Coronary artery (tissue), 2 donors: Measurements from ENCODE around the gene VSNL1.

Experiments
- DNase-seq: peaks from one replicate; pipeline ENCODE4 v3.0.0-alpha.2; 2017; ENCODE audit warnings: low spot score
- H3K27ac ChIP-seq, 2 donors: fragments of 200-600 bp; sonication (generic); one replicate each; pipeline ENCODE4 v1.5.1; 2016 to 2019
- H3K4me3 ChIP-seq: fragments of 200-600 bp; sonication (generic); 2 replicates; pipeline ENCODE4 v1.5.1; 2016; ENCODE audit warnings: mild to moderate bottlenecking, moderate library complexity
- CTCF ChIP-seq: fragments of 200-600 bp; sonication (generic); IDR thresholded peaks from one replicate; pipeline ENCODE4 v1.5.1; 2019; ENCODE audit warnings: antibody characterized with exemption

Gene VSNL1

GRCh38 chr2:17608251-17608650 is 67.8 kb downstream of the VSNL1 start:
- no peak for TF ChIP-seq CTCF
- no peak for DNase-seq
- no peak overlapping the region for H3K4me3 ChIP-seq
- no peak overlapping the region for H3K27ac ChIP-seq

- H3K27ac ChIP-seq = no peak overlapping the region
- no peak overlapping the region for H3K4me3 ChIP-seq
- no peak for DNase-seq
- no peak for TF ChIP-seq CTCF
These were observed 70.0 kb downstream of the VSNL1 start for GRCh38 chr2:17610521-17610920.

- Histone ChIP-seq H3K27ac (no peak overlapping the region), H3K4me3 (no peak overlapping the region)
- DNase-seq = no peak
- no peak for TF ChIP-seq CTCF
These were observed 70.5 kb downstream of the VSNL1 start for GRCh38 chr2:17611036-17611435.

- no peak for DNase-seq
- TF ChIP-seq CTCF = no peak
- Histone ChIP-seq H3K4me3 (no peak overlapping the region), H3K27ac (no peak overlapping the region)
These were observed 73.9 kb downstream of the VSNL1 start for GRCh38 chr2:17614174-17614930.

- no peak for DNase-seq
These were observed 74.7 kb downstream of the VSNL1 start for GRCh38 chr2:17615147-17615546.

GRCh38 chr2:17615728-17616351 is 75.3 kb downstream of the VSNL1 start:
- no peak for TF ChIP-seq CTCF
- no peak overlapping the region for H3K4me3 ChIP-seq
- H3K27ac ChIP-seq = no peak overlapping the region
- no peak for DNase-seq

More at GRCh38 chr2:17615147-17615546, 74.7 kb downstream of the VSNL1 start:
- Histone ChIP-seq H3K27ac (no peak overlapping the region), H3K4me3 (no peak overlapping the region)
- no peak for TF ChIP-seq CTCF

GRCh38 chr2:17616405-17616804 is 75.9 kb downstream of the VSNL1 start:
- H3K27ac ChIP-seq = no peak overlapping the region
- no peak overlapping the region for H3K4me3 ChIP-seq
- no peak for DNase-seq
- TF ChIP-seq CTCF = no peak
